NB4 (cell line): ENCODE data around the gene TSHR.

Source experiments
- MYC ChIP-seq: IDR thresholded peaks from 2 replicates; pipeline ENCODE4 v1.6.1; 2011; ENCODE audit warnings: low read depth, low read length
- POLR2A ChIP-seq: IDR thresholded peaks from 2 replicates; pipeline ENCODE4 v1.6.1; 2011; ENCODE audit warnings: mild to moderate bottlenecking; ENCODE audit not compliant: insufficient read length; ENCODE audit errors: extremely low read depth
- TF ChIP-seq, protein P1 (sequence below): IDR thresholded peaks from one replicate; pipeline ENCODE4 v1.5.1; 2012; ENCODE audit warnings: low read depth, low read length
- TF ChIP-seq, protein P2 (sequence below): IDR thresholded peaks from 2 replicates; pipeline ENCODE4 v1.6.1; 2011; ENCODE audit warnings: low read depth, low read length

DNA sequence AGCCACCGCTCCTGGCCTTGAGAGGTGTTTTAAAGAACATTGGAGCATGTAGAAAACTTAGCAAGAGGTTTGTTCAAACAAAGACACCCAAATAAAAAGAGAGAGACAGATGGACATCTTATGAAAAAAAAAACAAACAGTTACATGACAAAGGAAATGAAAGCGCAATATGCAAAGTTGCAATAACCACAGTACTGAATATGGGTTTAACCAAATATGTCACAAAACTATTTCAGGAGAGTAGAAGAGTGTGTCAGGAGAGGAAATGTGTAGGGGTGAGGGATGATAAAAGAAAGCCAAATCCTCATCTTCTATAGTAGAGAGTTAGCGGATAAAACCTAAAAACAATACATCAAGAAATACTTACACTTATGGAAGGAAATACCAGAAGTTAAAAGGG lies 166.9 kb downstream of the TSHR start:
- TF ChIP-seq, protein P1, sequence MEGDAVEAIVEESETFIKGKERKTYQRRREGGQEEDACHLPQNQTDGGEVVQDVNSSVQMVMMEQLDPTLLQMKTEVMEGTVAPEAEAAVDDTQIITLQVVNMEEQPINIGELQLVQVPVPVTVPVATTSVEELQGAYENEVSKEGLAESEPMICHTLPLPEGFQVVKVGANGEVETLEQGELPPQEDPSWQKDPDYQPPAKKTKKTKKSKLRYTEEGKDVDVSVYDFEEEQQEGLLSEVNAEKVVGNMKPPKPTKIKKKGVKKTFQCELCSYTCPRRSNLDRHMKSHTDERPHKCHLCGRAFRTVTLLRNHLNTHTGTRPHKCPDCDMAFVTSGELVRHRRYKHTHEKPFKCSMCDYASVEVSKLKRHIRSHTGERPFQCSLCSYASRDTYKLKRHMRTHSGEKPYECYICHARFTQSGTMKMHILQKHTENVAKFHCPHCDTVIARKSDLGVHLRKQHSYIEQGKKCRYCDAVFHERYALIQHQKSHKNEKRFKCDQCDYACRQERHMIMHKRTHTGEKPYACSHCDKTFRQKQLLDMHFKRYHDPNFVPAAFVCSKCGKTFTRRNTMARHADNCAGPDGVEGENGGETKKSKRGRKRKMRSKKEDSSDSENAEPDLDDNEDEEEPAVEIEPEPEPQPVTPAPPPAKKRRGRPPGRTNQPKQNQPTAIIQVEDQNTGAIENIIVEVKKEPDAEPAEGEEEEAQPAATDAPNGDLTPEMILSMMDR = no peak
- TF ChIP-seq POLR2A = no peak
- TF ChIP-seq MYC = no peak
- TF ChIP-seq, protein P2, sequence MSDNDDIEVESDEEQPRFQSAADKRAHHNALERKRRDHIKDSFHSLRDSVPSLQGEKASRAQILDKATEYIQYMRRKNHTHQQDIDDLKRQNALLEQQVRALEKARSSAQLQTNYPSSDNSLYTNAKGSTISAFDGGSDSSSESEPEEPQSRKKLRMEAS = no peak
